Aortic smooth muscle cell (primary cell): ENCODE data around the gene PCBP4. TPM values are rescaled to one million over a fixed set of nuclear protein-coding genes. Genes with fewer than 3 reads are reported as not detected.

Experiments used
- total RNA-seq: library from RNA; depleted of rRNA; stranded (reverse); fragments of >200 nt; gene quantifications from 2 replicates; pipeline ENCODE4 v1.2.3, GENCODE V29; 2014

PCBP4 gene
- 36.2 and 41.3 TPM in 2 replicates for total RNA-seq

DNA sequence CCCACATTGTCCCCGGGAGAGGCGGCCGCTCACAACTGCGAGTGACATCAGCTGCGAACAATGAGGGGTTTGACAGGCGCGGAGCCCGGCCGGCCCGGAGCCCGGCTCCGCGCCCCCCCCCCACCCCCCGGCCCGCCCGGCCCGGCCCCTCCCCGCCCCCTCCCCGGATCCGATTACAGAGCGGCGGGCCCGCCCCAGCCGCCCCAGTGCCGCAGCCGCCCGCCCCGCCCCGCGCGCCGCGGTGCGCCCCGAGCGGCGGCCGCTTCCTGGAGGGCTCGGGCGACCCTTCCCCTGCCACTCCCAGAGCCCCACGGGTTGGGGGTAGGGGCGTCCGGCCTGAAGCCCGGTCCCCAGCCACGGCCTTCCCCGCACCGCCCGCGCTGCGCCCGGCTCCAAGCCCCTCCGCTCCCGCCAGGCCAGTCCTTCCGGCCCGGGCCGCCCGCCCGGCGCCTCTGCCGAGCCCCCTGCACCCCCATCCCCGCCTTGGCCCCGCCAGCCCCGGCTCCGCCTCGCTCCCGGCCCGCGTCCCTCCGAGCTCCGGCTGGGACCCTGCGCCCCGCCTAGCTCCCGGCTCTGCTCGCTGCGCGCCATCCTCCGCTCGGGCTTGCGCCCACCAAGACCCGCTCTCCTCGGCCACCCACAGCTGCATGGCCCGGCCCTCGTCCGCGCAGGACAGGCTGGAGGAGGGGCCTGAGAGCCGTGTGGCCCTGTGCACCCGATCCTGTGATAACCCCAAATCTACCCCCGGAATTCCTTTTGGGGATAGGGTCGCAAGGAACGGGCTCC lies at the start of gene PCBP4:
PCBP4 (minus strand) TSS at position 71 of the 786 bp plus-strand sequence. CDS start 6,214 bp downstream, outside the sequence.

DNA sequence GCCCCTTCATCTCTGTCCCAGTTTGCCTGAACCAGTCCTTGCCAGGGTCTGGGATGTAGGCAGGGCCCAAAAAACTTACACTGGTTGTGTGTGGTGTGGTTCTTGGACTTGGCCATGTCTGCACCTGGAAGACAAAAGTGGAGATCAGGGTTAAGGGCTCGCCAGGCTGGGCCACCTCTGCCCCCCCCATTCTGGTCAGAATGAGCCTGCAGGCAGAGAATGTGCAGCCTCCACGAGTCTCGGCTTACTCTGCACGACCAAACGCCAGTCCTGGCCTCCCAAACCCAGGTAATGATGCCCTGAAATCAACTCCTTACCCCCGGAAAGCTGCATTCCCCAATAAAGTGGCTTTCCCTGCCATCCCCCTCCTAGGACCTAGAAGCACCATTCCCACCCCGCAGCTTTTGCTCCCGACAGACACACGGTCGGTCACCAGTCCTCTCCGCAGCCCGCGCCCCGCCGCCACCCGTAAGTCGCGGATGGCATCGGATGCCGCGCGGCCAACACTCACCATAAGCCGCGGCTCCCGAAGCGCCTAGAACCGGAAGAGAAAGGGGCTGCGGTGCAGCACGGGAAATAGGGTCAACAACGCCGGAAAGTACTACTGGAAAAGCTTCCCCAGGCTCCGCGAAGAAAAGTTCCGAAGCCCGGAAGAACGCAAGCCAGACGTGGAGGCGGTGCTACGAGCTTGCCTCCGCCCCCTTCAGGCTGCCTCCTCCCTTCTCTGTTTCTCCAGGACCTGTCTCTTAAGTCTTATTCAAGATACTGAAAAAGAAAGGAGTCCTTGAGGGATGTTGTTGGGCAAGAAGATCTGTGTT lies 28.3 kb upstream of the PCBP4 start, which contains the start of gene RPL29:
RPL29 (minus strand) TSS at position 550 of the 818 bp plus-strand sequence; CDS start at position 116, 434 bp downstream.

DNA sequence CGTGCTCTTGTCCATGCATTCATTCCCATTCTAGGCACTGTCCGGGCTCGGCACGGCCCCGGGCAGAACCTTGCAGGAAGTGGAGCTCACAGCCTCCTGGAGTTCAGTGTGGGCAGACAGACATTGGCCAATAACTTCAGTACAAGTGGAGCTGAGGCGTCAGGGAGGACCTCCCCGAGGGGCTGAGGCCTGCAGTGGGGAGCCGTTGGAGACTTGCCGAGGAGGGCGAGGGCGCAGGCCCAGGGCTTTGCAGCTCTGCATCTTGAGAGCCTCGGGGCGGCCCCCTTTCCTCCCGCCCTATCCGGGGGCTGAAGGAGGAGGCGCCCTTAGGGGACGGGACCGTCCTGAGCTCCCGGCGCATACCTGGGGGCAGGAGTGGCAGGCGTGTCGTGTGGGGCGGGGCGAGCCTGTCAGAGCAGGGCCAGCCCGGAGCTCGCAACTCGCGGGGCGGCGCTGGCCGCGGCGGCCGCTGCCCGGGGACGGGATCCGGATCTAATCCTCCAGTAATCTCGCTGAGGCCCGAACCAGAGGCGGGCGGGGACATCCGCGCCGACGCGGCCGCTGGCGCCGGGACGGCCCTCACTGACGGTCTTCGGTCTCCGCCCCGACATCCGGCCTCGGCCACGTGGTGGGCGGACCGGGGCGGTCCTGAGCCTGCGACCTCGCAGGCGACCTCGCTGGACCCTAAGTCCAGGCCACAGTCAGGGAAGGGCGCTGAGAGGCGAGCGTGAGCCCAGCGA lies 15.8 kb upstream of the PCBP4 start, which contains the start of gene ACY1:
ACY1 (plus strand) TSS at position 698 of the 740 bp plus-strand sequence. CDS start 530 bp downstream, outside the sequence.

DNA sequence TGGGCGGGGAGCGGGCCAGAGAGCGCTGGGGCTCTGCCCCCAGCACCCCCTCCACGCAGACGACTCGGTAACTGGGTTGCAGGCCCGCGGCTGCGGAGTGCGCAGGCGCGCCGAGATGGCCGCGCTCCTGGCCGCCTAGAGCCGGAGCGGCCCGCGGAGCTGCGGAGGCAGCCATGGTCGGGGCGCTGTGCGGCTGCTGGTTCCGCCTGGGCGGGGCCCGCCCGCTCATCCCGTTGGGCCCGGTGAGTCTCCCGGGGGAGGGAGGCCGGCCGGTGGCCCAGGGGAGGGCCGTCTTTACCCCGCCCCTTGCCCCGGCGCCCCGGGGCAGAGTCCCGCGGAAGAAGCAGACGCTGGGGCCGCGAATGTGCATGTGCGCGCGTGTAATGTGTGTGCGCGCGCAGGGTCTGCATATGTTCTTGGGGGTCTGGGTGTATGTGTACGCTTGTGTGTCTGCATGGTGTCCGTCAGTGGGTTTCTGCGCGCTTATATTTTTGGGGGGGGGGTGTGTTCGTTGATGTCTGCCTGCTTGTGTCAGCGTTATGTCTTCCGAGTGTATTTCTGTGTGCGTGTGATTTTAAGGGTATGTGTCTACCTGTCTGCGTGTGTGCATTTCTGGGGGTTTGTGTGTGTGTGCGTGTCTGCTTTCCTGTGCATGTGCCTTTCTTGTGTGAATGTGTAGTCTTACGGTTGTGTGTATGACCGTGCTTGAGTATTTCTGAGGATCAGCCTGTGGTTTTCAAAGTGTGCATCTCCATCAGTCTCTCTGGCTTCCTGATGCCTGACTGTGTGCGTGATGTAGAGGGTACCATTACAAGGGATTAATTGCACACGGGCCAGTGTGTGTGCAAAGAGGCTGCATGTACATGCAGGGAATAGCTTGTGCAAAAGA lies 8.0 kb upstream of the PCBP4 start, which contains the start of gene ABHD14A:
ABHD14A (plus strand) TSS at position 102 of the 889 bp plus-strand sequence; CDS start at position 174, 72 bp downstream.

DNA sequence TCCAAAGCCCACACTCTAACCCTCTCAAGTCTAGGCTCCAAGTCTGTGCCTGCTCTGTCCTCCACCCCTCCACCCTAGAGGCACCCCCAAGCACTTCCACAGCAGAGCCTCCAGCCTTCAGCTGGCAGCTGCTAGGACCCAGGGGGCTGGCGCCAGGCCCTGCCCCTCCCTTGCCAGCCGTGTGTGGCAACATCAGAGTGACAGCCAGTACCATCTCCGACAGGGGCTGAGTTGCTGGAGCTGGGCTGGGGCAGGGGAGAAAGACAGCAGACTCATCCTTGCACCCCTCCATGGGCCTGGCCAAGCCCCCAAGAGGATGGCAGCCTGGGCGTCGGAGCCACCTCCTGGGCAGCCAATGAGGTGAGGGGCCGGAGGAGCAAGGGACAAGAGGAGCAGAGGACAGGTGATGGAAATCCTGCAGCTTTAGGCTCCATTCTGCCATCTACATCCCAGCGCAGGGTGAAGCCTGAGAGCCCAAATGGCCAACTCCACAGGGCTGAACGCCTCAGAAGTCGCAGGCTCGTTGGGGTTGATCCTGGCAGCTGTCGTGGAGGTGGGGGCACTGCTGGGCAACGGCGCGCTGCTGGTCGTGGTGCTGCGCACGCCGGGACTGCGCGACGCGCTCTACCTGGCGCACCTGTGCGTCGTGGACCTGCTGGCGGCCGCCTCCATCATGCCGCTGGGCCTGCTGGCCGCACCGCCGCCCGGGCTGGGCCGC lies 11.9 kb downstream of the PCBP4 start, which contains the start of gene GPR62:
GPR62 (plus strand) TSS at position 207 of the 718 bp plus-strand sequence; CDS start at position 479, 272 bp downstream.

DNA sequence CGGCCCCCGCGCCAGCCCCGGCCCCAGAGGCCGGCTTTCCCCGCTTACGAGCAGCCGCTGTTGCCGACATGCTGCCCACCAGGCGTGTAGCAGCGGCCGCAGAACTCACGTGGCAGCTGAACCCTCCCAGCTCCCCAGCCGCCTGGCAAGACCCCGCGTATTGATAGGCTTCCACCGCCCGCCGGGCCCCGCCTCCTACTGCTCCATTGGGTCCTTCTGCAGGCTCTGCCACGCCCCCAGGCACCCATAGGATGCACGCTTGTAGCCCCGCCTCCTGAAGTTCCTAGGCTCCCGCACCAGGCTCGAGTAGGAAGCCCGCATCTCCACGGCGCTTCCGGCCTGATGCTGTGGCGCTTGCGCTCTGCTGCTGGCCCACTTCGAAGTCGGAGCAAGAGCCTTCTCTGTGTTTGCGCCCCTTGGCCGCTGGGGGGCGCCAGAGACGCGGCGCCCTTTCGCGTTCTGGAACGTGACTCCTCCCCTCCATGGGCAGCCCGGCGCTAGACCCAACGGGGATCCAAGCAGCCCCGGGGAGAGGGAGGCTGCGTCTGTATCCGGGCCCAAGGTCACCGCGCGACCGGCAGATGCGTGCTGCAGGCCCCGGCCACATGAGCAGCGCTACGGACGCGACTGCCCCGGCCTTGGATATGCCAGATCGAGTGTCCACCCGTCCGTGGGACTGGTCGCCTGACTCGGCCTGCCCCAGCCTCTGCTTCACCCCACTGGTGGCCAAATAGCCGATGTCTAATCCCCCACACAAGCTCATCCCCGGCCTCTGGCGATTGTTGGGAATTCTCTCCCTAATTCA lies 25.3 kb downstream of the PCBP4 start, which contains the start of the genes PARP3 and RRP9:
PARP3 (plus strand) TSS at position 566 of the 805 bp plus-strand sequence. CDS start 993 bp downstream, outside the sequence.
RRP9 (minus strand) TSS at position 107 of the 805 bp plus-strand sequence; CDS start at position 70, 37 bp downstream.

Other genes with a start within 250 kb of the PCBP4 start
- gene IQCF6, start 188.2 kb downstream of the PCBP4 start, total RNA-seq, result not detected in 2 replicates
- not detected in 2 replicates for gene IQCF2, start 105.8 kb downstream of the PCBP4 start, total RNA-seq
- not detected in 2 replicates for gene IQCF5, start 91.9 kb downstream of the PCBP4 start, total RNA-seq
- not detected in 2 replicates for gene IQCF1, start 64.1 kb downstream of the PCBP4 start, total RNA-seq
- gene RRP9, start 25.6 kb downstream of the PCBP4 start, total RNA-seq, result 21.1 and 34.5 TPM in 2 replicates
- gene PARP3, start 25.1 kb downstream of the PCBP4 start, total RNA-seq, result 45.7 and 58.0 TPM in 2 replicates
- under 0.01 TPM in 1 of 2 replicates, not detected in the other for gene GPR62, start 12.1 kb downstream of the PCBP4 start, total RNA-seq
- 22.6 and 23.8 TPM in 2 replicates for gene ABHD14B, start 6.6 kb upstream of the PCBP4 start, total RNA-seq
- 12.2 and 12.8 TPM in 2 replicates for gene ABHD14A, start 7.6 kb upstream of the PCBP4 start, total RNA-seq
- 45.0 and 52.8 TPM in 2 replicates for gene ACY1, start 16.1 kb upstream of the PCBP4 start, total RNA-seq
- 1,025 and 1,179 TPM in 2 replicates for gene RPL29, start 28.4 kb upstream of the PCBP4 start, total RNA-seq
- 7.4 and 8.8 TPM in 2 replicates for gene DUSP7, start 89.1 kb upstream of the PCBP4 start, total RNA-seq
- 7.8 and 15.2 TPM in 2 replicates for gene POC1A, start 187.0 kb upstream of the PCBP4 start, total RNA-seq
- gene ALAS1, start 230.7 kb upstream of the PCBP4 start, total RNA-seq, result 24.0 and 27.0 TPM in 2 replicates